Measurements from ENCODE around the gene FDXACB1.

The FDXACB1 gene

DNA sequence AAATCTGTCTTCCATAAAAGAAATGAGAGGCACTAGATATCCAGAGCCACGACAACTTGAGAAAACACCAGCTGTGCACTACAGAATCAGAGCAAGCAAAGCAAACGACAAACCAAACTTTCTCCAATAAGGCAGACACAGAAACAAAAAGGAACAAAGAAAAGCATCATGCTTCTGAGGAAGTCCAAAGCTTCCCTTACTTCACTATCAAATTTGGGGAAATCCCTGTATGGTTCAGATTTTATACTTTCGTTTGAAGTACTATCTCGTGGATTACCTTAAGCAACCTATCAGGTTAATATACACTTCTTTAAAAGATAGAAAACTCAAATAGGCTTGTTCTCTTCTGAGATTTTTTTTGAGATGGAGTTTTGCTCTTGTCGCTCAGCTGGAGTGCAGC, 35.3 kb downstream of the FDXACB1 start:
- no peak for DNase-seq (ENCODE audit: low spot score)

GRCh38 chr11:111841370-111842053, 37.5 kb downstream of the FDXACB1 start:
- peak; percentile 92 for DNase-seq (ENCODE audit: low spot score)

DNA sequence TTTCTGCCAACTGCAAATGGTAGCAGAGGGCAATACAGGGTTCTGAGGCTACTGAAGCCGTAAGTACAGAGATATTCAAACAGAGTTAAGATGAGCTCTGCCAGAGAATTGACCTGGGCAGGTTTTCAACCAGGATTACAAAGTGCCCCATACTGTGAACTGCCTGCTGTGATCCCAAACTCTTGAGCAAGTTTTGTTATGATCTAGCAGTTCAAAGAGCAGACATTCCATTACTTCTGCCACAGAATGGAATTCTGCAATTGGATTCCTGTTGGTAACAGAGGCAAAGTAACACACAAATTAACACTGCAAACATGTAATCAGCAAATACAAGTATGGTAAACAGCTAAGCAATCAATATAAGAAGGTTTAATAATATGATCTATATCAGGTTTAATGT, 38.8 kb downstream of the FDXACB1 start:
- no peak for DNase-seq (ENCODE audit: low spot score)

GRCh38 chr11:111838054-111838453, 40.9 kb downstream of the FDXACB1 start:
- no peak for DNase-seq (ENCODE audit: low spot score)

GRCh38 chr11:111837366-111837891, 41.5 kb downstream of the FDXACB1 start:
- DNase-seq (ENCODE audit: low spot score) = no peak

- no peak for DNase-seq (ENCODE audit: low spot score)
These were observed 42.2 kb downstream of the FDXACB1 start for GRCh38 chr11:111836721-111837120.

- DNase-seq (ENCODE audit: low spot score) = no peak
These were observed 42.8 kb downstream of the FDXACB1 start for GRCh38 chr11:111836162-111836561.

DNA sequence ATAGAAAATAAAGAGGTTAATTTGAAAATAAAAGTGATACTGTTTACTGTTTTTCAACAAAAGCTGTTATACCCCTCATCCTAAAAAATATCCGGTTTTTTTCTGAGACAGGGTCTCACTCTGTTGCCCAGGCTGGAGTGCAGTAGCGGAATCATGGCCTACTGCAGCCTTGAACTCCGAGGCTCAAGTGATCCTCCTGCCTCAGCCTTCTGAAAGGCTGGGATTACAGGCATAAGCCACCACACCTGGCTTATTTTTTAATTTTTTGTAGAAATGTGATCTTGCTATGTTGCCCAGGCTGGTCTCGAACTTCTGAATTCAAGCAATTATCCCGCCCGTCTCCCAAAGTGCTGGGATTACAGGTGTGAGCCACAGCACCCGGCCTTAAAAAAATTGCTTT, 43.3 kb downstream of the FDXACB1 start:
- no peak for DNase-seq (ENCODE audit: low spot score)

DNA sequence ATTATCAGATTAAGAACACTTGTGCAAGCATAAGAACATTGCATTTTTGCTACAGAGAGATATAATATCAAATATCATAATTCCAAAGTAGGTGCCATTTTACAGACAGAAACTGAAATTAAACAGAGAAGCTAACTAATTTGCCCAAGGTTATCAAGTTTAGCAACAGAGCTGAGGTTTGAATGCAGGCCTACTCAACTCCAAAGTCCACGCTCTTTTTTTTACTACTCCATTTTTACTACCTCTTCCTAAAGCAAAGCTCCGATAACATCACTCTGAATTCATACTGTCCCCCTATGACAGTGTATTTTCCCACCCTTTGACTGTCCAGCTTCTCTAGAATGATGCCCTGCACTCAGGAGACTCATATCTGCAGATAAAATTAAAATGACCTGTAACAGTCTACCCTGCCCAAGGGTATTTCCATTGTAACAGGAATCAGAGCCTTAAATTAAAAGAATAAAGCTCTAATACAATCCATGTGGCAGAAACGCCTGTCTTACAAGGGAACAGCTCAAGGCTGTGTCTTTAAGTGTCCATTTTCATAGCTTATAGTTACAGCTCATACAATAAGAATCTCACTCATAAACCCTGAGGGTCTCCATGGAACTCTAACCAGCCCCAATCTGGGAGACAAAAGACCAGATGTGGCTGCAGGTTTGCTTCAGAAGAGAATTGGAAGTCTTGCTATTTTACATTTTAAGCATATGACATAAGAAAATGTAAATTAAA, 44.4 kb downstream of the FDXACB1 start:
- no peak for DNase-seq (ENCODE audit: low spot score)

- no peak for DNase-seq (ENCODE audit: low spot score)
These were observed 45.4 kb downstream of the FDXACB1 start for GRCh38 chr11:111833524-111833923.

GRCh38 chr11:111829185-111829968, 49.6 kb downstream of the FDXACB1 start:
- no peak for DNase-seq (ENCODE audit: low spot score)

- DNase-seq (ENCODE audit: low spot score) = no peak
These were observed 52.5 kb downstream of the FDXACB1 start for GRCh38 chr11:111826322-111826950.
